ENCODE results near the gene SCAP. TPM values are rescaled to one million over a fixed set of nuclear protein-coding genes. Genes with fewer than 3 reads are reported as not detected.

SCAP gene
- total RNA-seq, 1 donor from 2014 or later: 76.4 TPM

DNA sequence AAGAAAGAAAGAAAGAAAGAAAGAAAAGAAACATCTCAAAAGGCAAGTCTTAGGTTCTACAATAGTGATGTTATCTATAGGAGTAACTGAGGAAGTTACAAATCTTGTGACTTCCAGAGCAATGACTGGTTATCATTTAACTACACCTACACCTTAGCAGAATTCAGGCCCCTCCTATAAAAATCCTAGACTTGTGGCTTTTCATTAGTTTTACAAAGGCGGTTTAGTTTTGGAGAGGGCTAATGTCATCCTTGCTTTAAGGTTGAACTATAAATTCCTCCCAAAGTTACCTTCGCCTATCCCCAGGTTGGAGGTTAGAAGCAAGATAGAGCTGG lies 4.1 kb upstream of the SCAP start:
- Mint-ChIP-seq H3K36me3 (ENCODE audit: unreplicated experiment) (no peaks in the 10 kb centered on the region), H3K4me3 (ENCODE audit: unreplicated experiment) (no peak overlapping the region), H3K27ac (ENCODE audit: unreplicated experiment) (no peak overlapping the region), H3K4me1 (ENCODE audit: unreplicated experiment) (peaks cover 13% of the 10 kb centered on the region), H3K27me3 (ENCODE audit: unreplicated experiment) (no peaks in the 10 kb centered on the region), H3K9me3 (ENCODE audit: unreplicated experiment) (no peaks in the 10 kb centered on the region)
- TF ChIP-seq, protein P1, sequence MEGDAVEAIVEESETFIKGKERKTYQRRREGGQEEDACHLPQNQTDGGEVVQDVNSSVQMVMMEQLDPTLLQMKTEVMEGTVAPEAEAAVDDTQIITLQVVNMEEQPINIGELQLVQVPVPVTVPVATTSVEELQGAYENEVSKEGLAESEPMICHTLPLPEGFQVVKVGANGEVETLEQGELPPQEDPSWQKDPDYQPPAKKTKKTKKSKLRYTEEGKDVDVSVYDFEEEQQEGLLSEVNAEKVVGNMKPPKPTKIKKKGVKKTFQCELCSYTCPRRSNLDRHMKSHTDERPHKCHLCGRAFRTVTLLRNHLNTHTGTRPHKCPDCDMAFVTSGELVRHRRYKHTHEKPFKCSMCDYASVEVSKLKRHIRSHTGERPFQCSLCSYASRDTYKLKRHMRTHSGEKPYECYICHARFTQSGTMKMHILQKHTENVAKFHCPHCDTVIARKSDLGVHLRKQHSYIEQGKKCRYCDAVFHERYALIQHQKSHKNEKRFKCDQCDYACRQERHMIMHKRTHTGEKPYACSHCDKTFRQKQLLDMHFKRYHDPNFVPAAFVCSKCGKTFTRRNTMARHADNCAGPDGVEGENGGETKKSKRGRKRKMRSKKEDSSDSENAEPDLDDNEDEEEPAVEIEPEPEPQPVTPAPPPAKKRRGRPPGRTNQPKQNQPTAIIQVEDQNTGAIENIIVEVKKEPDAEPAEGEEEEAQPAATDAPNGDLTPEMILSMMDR (IDR thresholded peaks at IDR 0.05): no peak
- DNase-seq (ENCODE audit: extremely low spot score, unreplicated experiment): no peak

DNA sequence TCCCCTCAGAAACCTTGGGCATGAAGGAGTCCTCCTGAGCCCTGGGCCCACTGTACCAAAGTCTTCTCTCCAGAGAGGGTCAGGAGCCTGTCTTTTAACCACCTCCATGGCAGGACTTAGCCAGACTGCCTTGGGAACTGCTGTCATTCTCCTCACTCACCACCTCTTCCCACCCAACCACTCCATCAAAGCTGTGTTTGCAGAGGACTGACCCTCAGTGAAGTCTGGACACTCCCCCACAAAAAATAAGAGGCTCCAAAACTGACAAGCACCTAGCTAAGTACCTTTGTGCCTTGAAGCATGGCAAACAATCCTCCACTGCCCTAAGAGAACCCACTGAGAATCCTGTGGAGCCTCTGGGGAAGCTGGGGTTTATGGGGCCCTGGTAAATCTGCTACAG lies 2.3 kb upstream of the SCAP start:
- peaks cover 25% of the 10 kb centered on the region for H3K4me1 Mint-ChIP-seq (ENCODE audit: unreplicated experiment)
- no peak overlapping the region for H3K27ac Mint-ChIP-seq (ENCODE audit: unreplicated experiment)
- TF ChIP-seq, protein P1 (IDR thresholded peaks at IDR 0.05): no peak
- H3K4me3 Mint-ChIP-seq (ENCODE audit: unreplicated experiment): peak overlapping the region; percentile 26
- no peaks in the 10 kb centered on the region for H3K27me3 Mint-ChIP-seq (ENCODE audit: unreplicated experiment)
- no peaks in the 10 kb centered on the region for H3K9me3 Mint-ChIP-seq (ENCODE audit: unreplicated experiment)
- no peaks in the 10 kb centered on the region for H3K36me3 Mint-ChIP-seq (ENCODE audit: unreplicated experiment)
- DNase-seq (ENCODE audit: extremely low spot score, unreplicated experiment): no peak

DNA sequence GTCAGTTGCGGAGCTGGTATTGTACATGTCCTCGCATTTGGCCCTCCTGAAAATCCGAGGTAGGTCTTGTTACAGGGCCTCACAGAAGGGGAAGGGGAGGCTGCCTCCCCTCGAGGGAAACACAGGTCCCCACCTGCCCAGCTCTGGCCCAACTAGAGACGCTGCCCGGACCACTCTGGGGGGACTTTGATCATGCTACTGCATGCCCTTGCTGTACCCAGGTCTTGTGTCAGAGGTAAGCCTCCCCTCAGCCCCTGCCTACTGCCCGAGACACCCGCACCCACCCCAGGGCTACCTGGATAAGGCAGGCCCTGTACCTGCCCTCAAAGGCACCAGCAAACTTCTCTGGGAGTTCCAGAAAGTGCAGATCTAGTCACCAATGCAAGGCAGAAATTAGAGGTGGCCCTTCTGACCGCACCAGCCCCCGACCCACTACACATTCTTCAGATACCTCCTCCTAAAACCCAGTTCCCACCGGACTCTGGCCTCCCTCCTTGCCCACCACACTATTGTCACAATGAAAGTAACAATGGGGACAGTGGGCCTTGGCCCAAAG lies 981 bp upstream of the SCAP start:
- no peak for DNase-seq (ENCODE audit: extremely low spot score, unreplicated experiment)
- H3K4me1 Mint-ChIP-seq (ENCODE audit: unreplicated experiment): peaks cover 25% of the 10 kb centered on the region
- peak overlapping the region; percentile 87 for H3K27ac Mint-ChIP-seq (ENCODE audit: unreplicated experiment)
- no peaks in the 10 kb centered on the region for H3K36me3 Mint-ChIP-seq (ENCODE audit: unreplicated experiment)
- H3K4me3 Mint-ChIP-seq (ENCODE audit: unreplicated experiment): peak overlapping the region; percentile 92
- H3K27me3 Mint-ChIP-seq (ENCODE audit: unreplicated experiment): no peaks in the 10 kb centered on the region
- no peaks in the 10 kb centered on the region for H3K9me3 Mint-ChIP-seq (ENCODE audit: unreplicated experiment)
- TF ChIP-seq, protein P1 (IDR thresholded peaks at IDR 0.05): no peak

DNA sequence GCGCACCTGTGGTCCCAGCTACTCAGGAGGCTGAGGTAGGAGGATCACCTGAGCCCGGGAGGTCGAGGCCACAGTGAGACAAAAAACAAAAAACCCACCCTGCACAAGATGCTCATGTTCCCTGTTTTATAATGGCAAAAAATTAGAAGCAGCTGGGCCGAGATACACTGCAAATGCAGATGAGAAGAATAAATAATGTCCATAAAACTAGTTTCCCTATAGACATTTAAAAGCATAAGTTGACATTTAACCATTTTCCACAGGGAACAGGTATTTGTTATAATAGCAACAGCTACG lies 537 bp upstream of the SCAP start:
- TF ChIP-seq, protein P1 (IDR thresholded peaks at IDR 0.05): no peak
- no peaks in the 10 kb centered on the region for H3K27me3 Mint-ChIP-seq (ENCODE audit: unreplicated experiment)
- peaks cover 25% of the 10 kb centered on the region for H3K4me1 Mint-ChIP-seq (ENCODE audit: unreplicated experiment)
- peak overlapping the region; percentile 87 for H3K27ac Mint-ChIP-seq (ENCODE audit: unreplicated experiment)
- H3K9me3 Mint-ChIP-seq (ENCODE audit: unreplicated experiment): no peaks in the 10 kb centered on the region
- H3K36me3 Mint-ChIP-seq (ENCODE audit: unreplicated experiment): no peaks in the 10 kb centered on the region
- no peak for DNase-seq (ENCODE audit: extremely low spot score, unreplicated experiment)
- peak overlapping the region; percentile 92 for H3K4me3 Mint-ChIP-seq (ENCODE audit: unreplicated experiment)

DNA sequence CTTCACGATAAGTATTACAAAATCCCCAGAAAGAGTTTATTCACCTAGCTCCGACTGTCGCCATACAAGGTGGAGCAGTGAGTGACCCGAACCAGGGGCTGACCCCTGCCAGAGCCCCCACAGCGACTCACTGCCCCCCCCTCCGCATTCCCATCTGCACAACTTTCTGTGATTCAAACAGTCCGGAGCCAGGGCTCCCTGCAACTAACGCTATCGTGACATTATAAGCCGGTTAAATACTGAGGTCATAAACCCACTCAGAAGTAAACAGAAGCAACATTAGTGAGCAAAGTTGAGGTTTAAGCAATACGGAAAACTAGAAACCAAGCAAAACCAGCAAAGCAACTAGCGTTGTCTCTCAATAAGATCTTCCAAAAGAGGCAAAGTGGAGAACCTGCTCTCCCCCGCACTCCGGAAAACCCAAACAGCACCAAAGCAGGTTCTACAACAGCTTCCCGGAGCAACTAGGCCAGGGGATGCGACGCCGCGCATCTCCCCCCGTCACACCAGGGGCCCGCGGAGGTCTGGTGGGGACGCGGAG lies 642 bp downstream of the SCAP start:
- DNase-seq (ENCODE audit: extremely low spot score, unreplicated experiment): no peak
- no peaks in the 10 kb centered on the region for H3K27me3 Mint-ChIP-seq (ENCODE audit: unreplicated experiment)
- TF ChIP-seq, protein P1 (IDR thresholded peaks at IDR 0.05): no peak

More for the DNA sequence above, 642 bp downstream of the SCAP start:
- no peaks in the 10 kb centered on the region for H3K9me3 Mint-ChIP-seq (ENCODE audit: unreplicated experiment)
- H3K27ac Mint-ChIP-seq (ENCODE audit: unreplicated experiment): peak overlapping the region; percentile 87
- H3K36me3 Mint-ChIP-seq (ENCODE audit: unreplicated experiment): no peaks in the 10 kb centered on the region
- H3K4me3 Mint-ChIP-seq (ENCODE audit: unreplicated experiment): peak overlapping the region; percentile 92
- peaks cover 25% of the 10 kb centered on the region for H3K4me1 Mint-ChIP-seq (ENCODE audit: unreplicated experiment)

Data from osteocyte (in vitro differentiated cells).